Iris pigment epithelial cell (primary cell): Measurements from ENCODE around the gene ABHD5.
"Not testable (repeated sequence)": the region's sequence is repeated elsewhere in the genome, so short reads cannot be mapped to it uniquely, and the experiment has no call there.

Source experiments
- DNase-seq: peaks from one replicate; pipeline ENCODE4 v3.0.0-alpha.2; 2011; ENCODE audit warnings: low read depth

ABHD5 gene

DNA sequence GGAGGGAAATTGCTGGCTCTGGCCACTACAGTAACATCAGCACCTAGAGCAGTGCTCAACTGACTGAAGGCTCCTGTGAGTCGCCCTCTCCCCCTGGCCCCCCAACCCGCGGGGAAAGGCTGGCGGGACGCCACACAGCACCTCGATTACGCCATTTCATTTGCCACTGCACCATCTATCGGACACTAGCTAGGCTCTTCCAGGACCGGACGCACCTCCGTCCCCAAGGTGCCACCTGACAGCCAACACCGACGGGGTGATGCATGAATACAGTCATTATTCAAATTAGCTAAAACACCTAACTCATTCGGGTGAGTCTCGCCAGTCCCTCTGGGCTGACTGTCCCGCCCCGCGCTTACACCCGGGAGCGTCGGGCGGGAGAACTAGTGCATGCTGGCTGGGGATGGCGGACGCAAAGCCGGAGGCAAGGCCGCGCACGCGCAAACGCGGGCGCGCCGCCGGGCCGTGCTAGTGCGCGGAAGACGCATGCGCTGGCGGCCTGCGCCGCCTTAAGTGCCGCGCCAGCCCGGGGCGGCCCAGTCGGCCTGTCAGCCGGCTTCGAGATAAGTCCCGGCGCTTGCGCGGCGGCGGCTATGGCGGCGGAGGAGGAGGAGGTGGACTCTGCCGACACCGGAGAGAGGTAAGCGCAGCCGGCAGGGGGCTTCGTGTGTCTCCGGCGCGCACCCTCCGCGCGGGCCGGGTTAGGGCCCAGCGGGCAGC is at the start of gene ABHD5:
ABHD5 (plus strand) TSS at position 539 of the 720 bp plus-strand sequence; CDS start at position 594, 55 bp downstream.
- DNase-seq, result peak; percentile 97

DNA sequence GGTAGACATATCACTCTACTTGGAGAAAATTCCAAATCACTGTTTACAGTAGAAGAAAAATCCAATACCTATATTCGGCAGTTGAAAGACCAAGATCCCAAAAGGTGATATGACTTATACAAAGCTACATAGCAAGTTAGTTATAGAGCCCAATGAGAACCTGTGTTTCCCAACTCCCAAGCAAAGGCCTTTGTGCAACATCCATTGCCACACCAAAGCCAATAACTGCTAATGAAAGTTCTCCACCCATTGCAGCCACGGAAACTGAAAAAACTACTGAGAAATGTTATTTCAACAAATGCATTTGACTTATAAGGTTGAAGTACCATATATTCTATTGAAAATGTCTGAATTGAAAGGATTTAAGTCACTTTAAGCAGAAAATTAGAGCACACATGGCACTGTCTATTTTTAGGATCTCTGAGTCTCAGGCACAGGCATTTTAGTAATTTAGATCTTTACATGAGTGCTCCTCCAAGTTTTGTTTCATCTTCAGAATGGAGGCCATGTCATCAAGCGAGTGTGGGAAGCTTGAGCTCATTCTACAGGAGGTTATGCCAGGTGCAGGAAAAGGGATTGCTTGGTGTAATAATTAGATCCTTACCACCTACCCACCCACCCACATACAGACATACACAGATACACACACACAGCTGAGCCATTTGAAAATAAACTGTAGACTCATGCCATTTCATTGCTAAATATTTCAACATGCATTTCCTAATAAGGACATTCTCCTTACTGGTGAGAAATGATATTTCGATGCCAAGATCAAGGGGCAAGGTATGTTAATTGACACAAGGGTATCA is 49.2 kb upstream of the ABHD5 start:
- DNase-seq, result no peak

DNA sequence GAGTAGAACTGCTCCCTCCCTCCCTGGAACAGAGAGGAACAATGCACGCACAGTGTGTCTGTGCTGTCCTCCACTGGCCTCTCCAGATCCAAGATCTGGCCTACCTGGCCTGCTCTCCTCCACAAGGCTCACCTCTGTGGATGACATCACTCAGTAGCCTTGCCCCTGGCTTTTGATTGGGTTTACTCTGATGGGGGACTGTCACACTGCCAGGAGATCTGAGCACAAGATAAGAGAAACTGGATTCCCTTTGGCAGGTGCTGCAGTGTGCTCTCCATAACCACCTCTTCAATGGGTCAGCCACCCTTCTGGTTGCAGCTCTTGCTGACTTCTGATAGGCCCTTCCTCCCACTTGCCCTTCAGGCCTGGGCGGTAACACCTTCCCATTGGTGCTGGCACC is 46.3 kb upstream of the ABHD5 start:
- no peak for DNase-seq

DNA sequence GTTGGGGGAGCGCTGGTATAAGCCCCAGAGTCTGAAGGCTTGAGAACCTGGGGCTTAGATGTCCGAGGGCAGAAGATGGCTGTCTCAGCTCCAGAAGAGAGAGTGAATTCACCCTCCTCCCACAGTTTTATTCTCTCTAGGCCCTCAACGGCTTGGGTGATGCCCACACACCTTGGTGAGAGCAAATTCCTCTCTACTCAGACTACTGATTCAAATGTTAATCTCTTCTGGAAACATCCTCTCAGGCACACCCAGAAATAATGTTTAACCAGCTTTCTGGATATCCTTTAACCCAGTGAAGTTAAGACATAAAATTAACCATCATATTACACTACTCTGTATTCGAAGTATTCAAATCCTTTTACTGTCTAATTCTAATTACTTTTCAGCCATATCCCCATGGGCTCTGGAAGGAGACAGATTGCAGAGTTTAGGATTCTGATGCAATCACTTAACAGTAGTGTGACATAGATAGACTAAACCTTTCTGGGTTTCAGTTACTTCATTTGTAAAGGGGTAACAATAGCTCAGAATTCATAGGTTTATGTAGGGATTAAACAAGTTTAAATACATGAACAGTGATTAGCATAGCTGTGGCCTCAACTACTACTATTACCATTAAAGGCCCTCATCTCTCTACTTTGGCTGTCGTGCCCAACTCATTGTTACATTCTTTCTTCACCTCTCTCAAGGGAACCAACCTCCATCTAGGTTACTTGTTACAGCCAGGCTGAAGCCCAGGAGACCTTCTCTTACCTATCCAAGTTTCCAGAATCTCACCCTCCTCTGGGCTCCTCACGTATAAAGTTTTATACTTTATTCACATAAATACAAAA is 43.2 kb upstream of the ABHD5 start:
- no peak for DNase-seq

DNA sequence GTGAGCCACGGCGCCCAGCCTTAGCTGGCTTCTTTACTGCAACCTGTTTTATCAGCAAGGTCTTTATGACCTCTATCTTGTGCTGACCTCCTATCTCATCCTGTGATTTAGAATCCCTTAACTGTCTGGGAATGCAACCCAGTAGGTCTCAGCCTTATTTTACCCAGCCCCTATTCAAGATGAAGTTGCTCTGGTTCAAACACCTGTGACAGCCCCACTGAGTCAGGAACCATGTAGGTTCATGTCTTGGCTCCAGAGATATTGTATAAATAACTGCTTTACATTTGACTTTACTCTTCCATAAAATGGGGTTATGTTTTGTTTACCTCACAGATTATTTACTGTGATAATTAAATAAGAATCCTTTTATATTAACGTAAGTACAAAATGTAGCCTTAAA is 41.8 kb upstream of the ABHD5 start:
- DNase-seq, result no peak

DNA sequence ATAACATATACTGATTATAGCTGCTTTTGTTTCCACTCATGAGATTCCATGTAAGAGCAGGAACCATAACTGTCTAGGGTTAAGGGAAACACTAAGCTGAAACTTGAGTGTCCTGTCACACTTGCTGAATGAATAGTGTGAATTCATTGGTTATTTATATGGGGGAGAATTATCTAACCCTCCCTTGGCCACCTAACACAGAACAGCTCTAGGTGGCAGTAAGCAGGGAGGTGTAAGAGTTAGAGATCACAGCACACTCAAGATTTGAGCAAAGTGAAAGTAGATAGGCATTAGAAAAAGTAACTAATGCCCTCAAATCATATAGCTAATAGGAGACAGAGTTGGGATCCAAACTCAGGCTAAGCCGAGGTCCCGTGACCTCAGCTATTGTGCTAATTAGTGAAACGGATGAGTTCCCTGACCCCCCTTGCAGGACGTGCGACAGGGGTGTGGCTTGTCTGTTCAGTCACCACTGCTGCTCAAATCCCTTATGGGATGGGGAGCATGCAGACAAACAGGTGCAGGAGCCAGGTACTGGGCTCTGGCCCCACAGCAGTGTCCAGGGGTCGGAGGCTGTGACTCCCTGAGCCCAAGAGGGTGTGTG is 41.3 kb upstream of the ABHD5 start:
- no peak for DNase-seq

DNA sequence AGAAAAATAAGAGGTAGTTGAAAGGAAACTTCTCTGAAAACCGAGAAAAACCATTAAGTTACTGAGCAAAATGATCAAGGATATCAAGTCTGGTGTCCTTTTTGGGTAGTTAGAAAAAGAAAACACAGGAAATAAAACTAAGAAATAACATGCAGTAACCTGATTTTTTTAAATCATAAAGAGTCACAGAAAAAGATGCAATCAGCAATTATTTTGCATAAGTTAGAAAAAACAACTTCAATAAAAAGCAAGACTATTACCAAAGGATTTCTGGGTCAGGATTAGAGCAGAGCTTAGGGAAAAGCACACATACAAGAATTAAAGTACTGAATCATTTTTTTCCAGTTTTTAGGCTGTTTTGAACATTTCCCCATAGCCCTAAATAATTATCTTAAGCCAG is 40.4 kb upstream of the ABHD5 start:
- no peak for DNase-seq

DNA sequence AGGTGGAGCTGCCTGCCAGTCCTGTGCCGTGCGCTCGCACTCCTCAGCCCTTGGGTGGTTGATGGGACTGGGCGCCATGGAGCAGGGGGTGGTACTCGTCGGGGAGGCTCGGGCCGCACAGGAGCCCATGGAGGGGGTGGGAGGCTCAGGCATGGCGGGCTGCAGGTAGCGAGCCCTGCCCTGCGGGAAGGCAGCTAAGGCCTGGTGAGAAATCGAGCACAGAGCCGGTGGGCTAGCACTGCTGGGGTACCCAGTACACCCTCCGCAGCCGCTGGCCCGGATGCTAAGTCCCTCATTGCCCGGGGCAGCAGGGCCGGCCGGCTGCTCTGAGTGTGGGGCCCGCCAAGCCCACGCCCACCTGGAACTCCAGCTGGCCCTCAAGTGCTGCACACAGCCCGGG is 34.3 kb upstream of the ABHD5 start:
- not testable (repeated sequence) for DNase-seq

DNA sequence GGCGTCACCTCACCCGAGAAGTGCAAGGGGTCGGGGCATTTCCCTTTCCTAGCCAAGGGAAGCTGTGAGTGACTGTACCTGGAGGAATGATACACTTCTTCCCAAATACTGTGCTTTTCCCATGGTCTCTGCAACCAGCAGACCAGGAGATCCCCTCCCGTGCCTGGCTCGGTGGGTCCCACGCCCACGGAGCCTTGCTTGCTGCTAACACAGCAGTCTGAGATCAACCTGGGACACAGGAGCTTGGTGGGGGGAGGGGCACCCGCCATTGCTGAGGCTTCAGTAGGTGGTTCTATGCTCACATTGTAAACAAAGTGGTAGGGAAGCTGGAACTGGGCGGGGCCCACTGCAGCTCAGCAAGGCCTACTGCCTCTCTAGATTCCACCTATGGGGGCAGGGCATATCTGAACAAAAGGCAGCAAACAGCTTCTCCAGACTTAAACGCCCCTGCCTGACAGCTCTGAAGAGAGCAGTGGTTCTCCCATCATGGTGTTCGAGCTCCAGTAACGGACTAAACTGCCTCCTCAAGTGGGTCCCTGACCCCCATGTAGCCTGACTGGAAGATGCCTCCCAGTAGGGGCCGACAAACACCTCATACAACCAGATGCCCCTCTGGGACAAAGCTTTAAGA is 31.4 kb upstream of the ABHD5 start:
- no peak for DNase-seq

DNA sequence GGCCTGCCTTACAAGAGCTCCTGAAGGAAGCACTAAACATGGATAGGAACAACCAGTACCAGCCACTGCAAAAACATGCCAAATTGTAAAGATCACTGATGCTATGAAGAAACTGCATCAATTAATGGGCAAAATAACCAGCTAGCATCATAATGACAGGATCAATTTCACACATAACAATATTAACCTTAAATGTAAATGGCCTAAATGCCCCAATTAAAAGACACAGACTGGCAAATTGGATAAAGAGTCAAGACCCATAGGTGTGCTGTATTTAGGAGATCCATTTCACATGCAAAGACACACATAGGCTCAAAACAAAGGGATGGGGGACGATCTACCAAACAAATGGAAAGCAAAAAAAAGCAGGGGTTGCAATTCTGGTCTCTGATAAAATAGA is 29.4 kb upstream of the ABHD5 start:
- not testable (repeated sequence) for DNase-seq

DNA sequence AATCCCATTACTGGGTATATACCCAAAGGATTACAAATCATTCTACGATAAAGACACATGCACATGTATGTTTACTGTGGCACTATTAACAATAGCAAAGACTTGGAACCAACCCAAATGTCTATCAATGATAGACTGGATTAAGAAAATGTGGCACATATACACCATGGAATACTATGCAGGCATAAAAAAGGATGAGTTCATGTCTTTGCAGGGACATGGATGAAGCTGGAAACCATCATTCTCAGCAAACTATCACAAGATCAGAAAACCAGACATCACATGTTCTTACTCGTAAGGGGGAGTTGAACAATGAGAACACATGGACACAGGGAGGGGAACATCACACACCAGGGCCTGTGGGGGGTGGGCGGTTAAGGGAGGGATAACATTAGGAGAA is 25.7 kb upstream of the ABHD5 start:
- not testable (repeated sequence) for DNase-seq

DNA sequence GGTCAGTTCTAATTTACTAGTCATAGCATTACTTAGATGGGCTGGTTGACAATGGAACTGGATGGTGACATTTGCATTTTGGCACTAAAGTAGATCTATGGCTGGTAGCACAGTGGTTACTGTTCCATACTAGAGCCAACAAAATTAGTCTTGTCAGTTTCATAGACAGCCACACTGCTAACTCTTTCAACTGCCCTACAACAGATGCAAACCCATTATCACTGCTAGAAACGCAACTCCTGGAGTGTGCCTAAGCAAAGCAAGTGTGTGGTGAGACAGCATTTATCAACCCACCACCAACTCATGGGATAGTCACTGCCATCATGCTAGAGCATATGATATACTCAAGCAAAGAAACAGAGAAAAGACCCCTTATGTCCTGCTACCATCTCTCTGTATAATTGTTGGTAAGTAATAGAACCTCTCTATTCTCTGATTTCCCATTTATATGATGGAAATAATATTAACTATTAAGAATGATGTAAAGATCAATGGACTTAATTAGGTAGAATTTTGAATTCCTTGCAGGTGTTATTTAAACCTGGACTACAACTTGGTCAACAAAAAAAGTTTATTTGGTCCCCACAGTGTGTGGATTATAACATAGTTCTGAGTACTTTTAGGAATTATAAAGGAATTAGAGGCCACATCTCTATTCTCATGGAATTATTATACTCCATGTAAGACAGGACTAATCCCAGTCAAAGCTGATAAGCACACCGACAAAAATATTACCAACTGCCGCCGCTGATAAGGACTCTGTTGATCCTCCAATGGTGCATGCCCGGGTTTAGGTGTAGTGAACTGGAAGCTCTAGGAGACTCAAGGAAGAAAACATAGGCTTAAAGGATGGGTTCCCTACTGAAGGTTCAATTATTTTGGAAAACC is 19.9 kb upstream of the ABHD5 start:
- no peak for DNase-seq

DNA sequence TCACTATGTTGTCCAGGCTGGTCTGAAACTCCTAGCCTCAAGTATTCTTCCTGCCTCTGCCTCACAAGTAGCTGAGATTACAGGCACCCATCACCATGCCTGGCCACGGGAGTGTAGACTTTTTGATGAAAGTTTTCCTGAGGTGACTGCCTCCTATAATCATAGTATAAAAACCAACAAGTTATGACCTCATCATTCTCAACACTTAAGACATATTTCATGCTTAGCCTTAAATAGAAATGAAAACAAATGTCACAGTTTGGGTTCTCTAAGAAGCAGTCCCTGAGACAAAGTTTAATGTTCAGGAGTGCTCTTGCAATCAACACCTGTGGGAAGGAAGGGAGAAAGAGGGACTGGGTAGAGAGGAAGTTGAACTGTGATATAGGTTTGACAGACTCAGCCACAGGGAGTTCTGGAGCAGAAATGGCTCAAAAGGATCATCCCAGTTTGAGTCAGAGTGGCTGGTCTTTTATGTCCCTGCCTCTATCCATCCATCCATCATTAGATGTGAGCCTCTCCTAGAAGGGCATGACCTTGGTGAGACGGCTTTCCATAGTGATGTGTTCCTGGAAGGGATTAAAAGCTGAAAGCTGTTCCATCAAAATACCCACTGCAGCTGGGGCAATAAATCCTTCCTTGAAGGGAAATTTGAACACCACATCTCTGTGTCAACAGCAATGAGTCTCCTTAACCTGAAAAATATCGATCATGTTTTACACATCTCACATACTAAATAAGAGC is 16.2 kb upstream of the ABHD5 start:
- no peak for DNase-seq

DNA sequence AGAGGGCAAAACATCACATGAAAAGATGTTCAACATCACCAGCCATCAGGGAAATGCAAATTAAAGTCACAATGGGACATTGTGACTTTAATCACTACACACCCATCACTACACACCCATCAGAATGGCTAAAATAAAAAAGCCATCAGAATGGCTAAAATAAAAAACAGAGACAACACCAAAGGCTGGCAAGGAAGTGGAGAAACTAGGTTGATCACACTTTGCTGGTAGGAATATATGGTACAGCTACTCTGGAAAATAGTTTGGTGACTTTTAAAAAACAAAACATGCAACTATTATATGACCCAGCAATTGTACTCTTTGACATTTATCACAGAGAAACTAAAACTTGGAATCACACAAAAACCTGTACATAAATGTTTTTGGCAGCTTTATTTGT is 15.1 kb upstream of the ABHD5 start:
- DNase-seq, result no peak

DNA sequence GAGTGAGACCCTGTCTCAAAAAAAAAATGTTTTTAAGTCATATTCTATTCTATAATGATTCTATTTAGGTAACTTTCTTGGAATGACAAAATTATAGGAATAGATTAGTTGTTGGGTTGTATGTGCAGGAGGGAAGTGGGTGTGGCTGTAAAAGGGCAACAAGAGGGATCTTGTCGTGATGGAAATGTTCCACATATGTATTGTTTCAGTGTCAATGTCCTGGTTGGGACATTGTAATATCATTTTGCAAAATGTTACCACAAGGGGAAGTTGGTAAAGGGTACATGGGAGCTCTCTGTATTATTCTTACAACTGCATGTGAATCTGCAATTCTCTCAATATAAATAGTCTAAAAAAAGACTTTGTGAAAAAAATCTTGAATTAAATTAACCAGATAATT is 14.3 kb upstream of the ABHD5 start:
- no peak for DNase-seq

DNA sequence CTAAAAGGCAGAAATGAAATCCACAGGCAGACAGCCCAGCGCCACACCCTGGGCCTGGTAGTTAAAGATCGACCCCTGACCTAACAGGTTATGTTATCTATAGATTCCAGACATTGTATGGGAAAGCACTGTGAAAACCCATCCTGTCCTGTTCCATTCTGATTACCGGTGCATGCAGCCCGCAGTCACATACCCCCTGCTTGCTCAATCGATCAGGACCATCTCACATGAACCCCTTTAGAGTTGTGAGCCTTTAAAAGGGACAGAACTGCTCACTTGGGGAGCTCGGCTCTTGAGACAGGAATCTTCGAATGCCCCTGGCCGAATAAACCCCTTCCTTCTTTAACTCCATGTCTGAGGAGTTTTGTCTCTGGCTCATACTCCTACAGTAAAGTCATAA is 12.4 kb upstream of the ABHD5 start:
- not testable (repeated sequence) for DNase-seq

DNA sequence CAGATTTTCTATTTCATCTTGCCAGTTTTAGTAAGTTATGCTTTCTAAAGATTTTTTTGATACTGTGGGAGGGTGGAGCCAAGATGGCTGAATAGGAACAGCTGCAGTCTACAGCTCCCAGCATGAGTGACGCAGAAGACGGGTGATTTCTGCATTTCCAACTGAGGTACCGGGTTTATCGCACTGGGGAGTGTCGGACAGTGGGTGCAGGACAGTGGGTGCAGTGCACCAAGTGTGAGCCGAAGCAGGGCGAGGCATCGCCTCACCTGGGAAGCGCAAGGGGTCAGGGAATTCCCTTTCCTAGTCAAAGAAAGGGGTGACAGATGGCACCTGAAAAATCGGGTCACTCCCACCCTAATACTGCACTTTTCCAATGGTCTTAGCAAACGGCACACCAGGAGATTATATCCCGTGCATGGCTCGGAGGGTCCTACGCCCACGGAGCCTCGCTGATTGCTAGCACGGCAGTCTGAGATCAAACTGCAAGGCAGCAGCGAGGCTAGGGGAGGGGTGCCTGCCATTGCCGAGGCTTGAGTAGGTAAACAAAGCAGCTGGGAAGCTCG is 11.8 kb upstream of the ABHD5 start:
- DNase-seq, result not testable (repeated sequence)

DNA sequence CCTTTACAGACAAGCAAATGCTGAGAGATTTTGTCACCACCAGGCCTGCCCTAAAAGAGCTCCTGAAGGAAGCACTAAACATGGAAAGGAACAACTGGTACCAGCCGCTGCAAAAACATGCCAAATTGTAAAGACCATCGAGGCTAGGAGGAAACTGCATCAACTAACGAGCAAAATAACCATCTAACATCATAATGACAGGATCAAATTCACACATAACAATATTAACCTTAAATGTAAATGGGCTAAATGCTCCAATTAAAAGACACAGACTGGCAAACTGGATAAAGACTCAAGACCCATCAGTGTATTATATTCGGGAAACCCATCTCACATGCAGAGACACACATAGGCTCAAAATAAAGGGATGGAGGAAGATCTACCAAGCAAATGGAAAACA is 9.9 kb upstream of the ABHD5 start:
- not testable (repeated sequence) for DNase-seq

DNA sequence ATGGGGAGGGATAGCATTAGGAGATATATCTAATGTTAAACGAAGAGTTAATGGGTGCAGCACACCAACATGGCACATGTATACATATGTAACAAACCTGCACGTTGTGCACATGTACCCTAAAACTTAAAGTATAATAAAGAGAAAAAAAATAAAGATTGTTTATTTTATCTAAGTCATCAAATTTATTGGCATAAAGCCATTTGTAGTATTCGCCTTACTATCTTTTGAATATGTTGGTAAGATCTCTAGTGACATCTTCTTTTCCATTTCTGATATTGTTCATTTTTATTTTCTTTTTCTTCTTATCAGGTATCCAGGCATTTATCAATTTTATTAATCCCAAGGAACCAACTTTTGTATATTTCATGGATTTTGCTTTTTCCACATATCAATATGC is 5.8 kb upstream of the ABHD5 start:
- no peak for DNase-seq

DNA sequence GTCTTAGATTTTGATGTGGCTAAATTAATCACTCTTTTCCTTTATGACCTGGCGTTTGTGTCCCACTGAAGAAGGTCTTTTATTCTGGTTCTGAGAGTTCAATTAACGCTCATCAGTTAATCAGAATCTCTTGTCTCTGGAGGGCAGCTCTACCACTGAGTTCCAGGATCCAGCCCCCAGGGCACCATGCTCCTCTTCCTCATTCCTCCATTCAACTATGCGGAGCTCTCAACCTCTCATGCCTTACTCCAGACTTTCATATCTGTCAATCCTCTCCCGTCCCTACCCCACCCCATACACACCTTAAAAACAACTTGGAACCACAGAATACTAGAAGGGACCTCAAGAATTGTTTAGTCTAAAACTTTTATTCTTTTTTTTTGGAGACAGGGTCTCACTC is 4.8 kb upstream of the ABHD5 start:
- DNase-seq, result no peak
